ENCODE measurements around the gene PLXNB2.
A peak's percentile ranks its signal among the peaks of the same experiment; 100 is the strongest.
"Not testable (repeated sequence)": the region's sequence is repeated elsewhere in the genome, so short reads cannot be mapped to it uniquely, and the experiment has no call there.

PLXNB2 gene

GRCh38 chr22:50306753-50307749 lies at the start of gene PLXNB2:
TSS of gene PLXNB2 (minus strand) at chr22:50307646. CDS start at chr22:50290584, 17,062 bp downstream.
- peak; percentile 86 for DNase-seq (ENCODE audit: low spot score)

- no peak for DNase-seq (ENCODE audit: low spot score)
Observed at GRCh38 chr22:50357222-50357621, 49.8 kb upstream of the PLXNB2 start.

GRCh38 chr22:50356186-50356585 lies 48.7 kb upstream of the PLXNB2 start:
- no peak for DNase-seq (ENCODE audit: low spot score)

GRCh38 chr22:50348058-50348457 lies 40.6 kb upstream of the PLXNB2 start:
- DNase-seq (ENCODE audit: low spot score), result no peak

GRCh38 chr22:50347157-50347556 lies 39.7 kb upstream of the PLXNB2 start:
- DNase-seq (ENCODE audit: low spot score), result no peak

GRCh38 chr22:50346470-50346869 lies 39.0 kb upstream of the PLXNB2 start:
- no peak for DNase-seq (ENCODE audit: low spot score)

- DNase-seq (ENCODE audit: low spot score), result no peak
Observed at GRCh38 chr22:50343541-50343935, 36.1 kb upstream of the PLXNB2 start.

- peak; percentile 58 for DNase-seq (ENCODE audit: low spot score)
Observed at GRCh38 chr22:50342651-50343540, 35.5 kb upstream of the PLXNB2 start, which contains the start of gene PPP6R2. TSS of gene PPP6R2 (plus strand) at chr22:50343327. CDS start at chr22:50393909, 50,582 bp downstream.

- peak; percentile 90 for DNase-seq (ENCODE audit: low spot score)
Observed at GRCh38 chr22:50341977-50342650, 34.7 kb upstream of the PLXNB2 start.

GRCh38 chr22:50339945-50340879 lies 32.8 kb upstream of the PLXNB2 start:
- DNase-seq (ENCODE audit: low spot score), result no peak

GRCh38 chr22:50338860-50339462 lies 31.5 kb upstream of the PLXNB2 start:
- no peak for DNase-seq (ENCODE audit: low spot score)

GRCh38 chr22:50338042-50338573 lies 30.7 kb upstream of the PLXNB2 start:
- no peak for DNase-seq (ENCODE audit: low spot score)

GRCh38 chr22:50337262-50338041 lies 30.0 kb upstream of the PLXNB2 start:
- DNase-seq (ENCODE audit: low spot score), result no peak

- DNase-seq (ENCODE audit: low spot score), result not testable (repeated sequence)
Observed at GRCh38 chr22:50334433-50334832, 27.0 kb upstream of the PLXNB2 start.

GRCh38 chr22:50329236-50329635 lies 21.8 kb upstream of the PLXNB2 start:
- no peak for DNase-seq (ENCODE audit: low spot score)

GRCh38 chr22:50327711-50328019 lies 20.2 kb upstream of the PLXNB2 start:
- no peak for DNase-seq (ENCODE audit: low spot score)

- peak; percentile 71 for DNase-seq (ENCODE audit: low spot score)
Observed at GRCh38 chr22:50326956-50327710, 19.7 kb upstream of the PLXNB2 start, which contains the start of gene DENND6B. TSS of gene DENND6B (minus strand) at chr22:50327012. CDS start at chr22:50326988, 24 bp downstream.

GRCh38 chr22:50326225-50326955 lies 18.9 kb upstream of the PLXNB2 start:
- no peak for DNase-seq (ENCODE audit: low spot score)

Measured in pons (tissue), 1 donor.